Measurements from ENCODE around the gene ABLIM1. TPM values are rescaled to one million over a fixed set of nuclear protein-coding genes. Genes with fewer than 3 reads are reported as not detected.

ABLIM1 gene
- total RNA-seq, 1 experiment from 2014 or later, result 62.1 TPM

DNA sequence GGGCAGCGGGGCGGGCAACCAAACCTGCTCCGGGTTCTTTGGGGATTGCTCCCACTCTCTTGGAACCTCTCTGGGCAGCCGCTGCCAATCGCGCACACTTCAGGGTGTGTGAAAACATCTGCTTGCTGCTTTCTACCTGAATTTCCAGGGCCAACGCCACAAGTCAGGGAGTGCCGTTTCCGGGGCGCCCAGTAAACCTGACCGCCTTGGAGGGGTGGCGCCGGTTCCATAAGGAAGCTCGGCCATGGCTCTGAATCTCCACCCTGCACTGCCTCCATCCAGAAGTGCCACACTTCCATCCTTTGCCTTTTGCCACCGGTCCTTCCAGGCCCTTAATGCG lies 253.1 kb downstream of the ABLIM1 start:
- peaks cover 46% of the 10 kb centered on the region for H3K4me1 Mint-ChIP-seq
- peaks cover 63% of the 10 kb centered on the region for H3K27me3 Mint-ChIP-seq (ENCODE audit: low read depth)

DNA sequence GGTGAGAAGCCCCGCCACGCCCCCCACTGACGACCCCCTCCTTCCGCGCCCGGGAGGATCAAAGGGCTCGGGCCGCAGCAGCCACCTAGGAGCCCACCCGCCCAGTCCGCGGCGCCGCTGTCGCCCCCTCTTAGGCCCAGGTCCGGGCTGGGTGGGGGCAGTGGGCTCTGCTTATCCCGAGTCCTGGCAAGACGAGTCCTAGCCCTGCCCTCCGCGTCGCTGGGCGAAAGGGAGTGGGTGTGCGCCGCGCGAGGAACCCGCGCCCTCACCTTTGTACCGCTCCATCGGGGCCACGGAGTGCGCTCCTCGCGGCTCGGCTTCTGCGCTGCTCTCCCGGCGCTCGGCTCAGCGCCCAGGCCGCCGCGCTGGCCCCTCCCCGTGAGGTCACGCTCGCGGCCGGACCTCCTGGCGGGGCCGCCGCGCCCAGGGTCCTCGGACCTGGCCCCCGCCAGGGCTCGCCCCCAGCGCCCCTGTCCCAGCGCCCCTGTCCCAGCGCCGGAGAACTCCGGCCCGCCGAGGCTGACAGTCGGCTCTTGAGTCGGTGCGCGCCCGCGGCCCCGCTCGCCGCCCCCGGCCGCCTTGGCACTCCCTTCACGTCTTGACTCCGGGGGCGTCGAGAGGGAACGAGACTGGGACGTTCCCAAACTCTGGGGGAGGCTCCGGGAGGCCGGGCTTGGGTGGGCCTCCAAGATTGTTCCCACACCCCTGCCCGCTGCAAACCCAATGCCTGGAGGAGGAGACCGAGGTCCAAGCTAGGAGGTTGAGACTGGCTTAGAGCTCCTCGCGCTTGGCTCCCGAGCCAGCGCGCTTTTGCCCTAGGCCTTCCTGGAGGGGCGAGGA lies 253.7 kb downstream of the ABLIM1 start, which contains the start of gene AFAP1L2:
AFAP1L2 (minus strand) TSS at position 332 of the 840 bp plus-strand sequence; CDS start at position 285, 47 bp downstream.
- H3K27ac Mint-ChIP-seq, result no peak within 1 kb of the TSS
- H3K4me1 Mint-ChIP-seq, result peaks cover 40% of the 10 kb centered on the region
- peak within 1 kb of the TSS; percentile 88 for H3K4me3 Mint-ChIP-seq
- TF ChIP-seq MYBL2 (CRISPR knock-in tag; IDR thresholded peaks at IDR 0.05), result 0 out of 2 replicates have a peak, but pooled peaks have one; percentile 36
- no peak for TF ChIP-seq EMX1 (CRISPR knock-in tag; IDR thresholded peaks at IDR 0.05)
- no peak for TF ChIP-seq NFE2L1 (CRISPR knock-in tag; IDR thresholded peaks at IDR 0.05)
- TF ChIP-seq, protein P1, sequence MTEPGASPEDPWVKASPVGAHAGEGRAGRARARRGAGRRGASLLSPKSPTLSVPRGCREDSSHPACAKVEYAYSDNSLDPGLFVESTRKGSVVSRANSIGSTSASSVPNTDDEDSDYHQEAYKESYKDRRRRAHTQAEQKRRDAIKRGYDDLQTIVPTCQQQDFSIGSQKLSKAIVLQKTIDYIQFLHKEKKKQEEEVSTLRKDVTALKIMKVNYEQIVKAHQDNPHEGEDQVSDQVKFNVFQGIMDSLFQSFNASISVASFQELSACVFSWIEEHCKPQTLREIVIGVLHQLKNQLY (CRISPR knock-in tag; IDR thresholded peaks at IDR 0.05), result peak; percentile 24; the same call in 1 of the 2 replicates
- no peak for TF ChIP-seq ZNF232 (CRISPR knock-in tag; IDR thresholded peaks at IDR 0.05)
- TF ChIP-seq, protein P2, sequence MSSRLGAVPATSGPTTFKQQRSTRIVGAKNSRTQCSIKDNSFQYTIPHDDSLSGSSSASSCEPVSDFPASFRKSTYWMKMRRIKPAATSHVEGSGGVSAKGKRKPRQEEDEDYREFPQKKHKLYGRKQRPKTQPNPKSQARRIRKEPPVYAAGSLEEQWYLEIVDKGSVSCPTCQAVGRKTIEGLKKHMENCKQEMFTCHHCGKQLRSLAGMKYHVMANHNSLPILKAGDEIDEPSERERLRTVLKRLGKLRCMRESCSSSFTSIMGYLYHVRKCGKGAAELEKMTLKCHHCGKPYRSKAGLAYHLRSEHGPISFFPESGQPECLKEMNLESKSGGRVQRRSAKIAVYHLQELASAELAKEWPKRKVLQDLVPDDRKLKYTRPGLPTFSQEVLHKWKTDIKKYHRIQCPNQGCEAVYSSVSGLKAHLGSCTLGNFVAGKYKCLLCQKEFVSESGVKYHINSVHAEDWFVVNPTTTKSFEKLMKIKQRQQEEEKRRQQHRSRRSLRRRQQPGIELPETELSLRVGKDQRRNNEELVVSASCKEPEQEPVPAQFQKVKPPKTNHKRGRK (CRISPR knock-in tag; IDR thresholded peaks at IDR 0.05; ENCODE audit: borderline replicate concordance), result no peak
- TF ChIP-seq GTF2I (CRISPR knock-in tag; conservative IDR thresholded peaks at IDR 0.05), result 0 out of 2 replicates have a peak, but pooled peaks have one; percentile 11
- no peak for TF ChIP-seq FOXK1 (CRISPR knock-in tag; IDR thresholded peaks at IDR 0.05)
- TF ChIP-seq, protein P3, sequence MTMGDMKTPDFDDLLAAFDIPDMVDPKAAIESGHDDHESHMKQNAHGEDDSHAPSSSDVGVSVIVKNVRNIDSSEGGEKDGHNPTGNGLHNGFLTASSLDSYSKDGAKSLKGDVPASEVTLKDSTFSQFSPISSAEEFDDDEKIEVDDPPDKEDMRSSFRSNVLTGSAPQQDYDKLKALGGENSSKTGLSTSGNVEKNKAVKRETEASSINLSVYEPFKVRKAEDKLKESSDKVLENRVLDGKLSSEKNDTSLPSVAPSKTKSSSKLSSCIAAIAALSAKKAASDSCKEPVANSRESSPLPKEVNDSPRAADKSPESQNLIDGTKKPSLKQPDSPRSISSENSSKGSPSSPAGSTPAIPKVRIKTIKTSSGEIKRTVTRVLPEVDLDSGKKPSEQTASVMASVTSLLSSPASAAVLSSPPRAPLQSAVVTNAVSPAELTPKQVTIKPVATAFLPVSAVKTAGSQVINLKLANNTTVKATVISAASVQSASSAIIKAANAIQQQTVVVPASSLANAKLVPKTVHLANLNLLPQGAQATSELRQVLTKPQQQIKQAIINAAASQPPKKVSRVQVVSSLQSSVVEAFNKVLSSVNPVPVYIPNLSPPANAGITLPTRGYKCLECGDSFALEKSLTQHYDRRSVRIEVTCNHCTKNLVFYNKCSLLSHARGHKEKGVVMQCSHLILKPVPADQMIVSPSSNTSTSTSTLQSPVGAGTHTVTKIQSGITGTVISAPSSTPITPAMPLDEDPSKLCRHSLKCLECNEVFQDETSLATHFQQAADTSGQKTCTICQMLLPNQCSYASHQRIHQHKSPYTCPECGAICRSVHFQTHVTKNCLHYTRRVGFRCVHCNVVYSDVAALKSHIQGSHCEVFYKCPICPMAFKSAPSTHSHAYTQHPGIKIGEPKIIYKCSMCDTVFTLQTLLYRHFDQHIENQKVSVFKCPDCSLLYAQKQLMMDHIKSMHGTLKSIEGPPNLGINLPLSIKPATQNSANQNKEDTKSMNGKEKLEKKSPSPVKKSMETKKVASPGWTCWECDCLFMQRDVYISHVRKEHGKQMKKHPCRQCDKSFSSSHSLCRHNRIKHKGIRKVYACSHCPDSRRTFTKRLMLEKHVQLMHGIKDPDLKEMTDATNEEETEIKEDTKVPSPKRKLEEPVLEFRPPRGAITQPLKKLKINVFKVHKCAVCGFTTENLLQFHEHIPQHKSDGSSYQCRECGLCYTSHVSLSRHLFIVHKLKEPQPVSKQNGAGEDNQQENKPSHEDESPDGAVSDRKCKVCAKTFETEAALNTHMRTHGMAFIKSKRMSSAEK (CRISPR knock-in tag; IDR thresholded peaks at IDR 0.05; ENCODE audit: borderline replicate concordance), result no peak
- no peak for TF ChIP-seq SMAD3 (CRISPR knock-in tag; IDR thresholded peaks at IDR 0.05; ENCODE audit: borderline replicate concordance)
- 0 out of 2 replicates have a peak, but pooled peaks have one; percentile 21 for TF ChIP-seq FOXP1 (CRISPR knock-in tag; IDR thresholded peaks at IDR 0.05; ENCODE audit: borderline replicate concordance)
- ATAC-seq (peak; percentile 43), DNase-seq (ENCODE audit: low spot score) (peak; percentile 37)
- POLR2A ChIA-PET, result interaction anchor here (0.9 to 1.5 kb wide), 2 partner anchors 230 kb away, joined by 3 to 4 read pairs; partner anchors contain the start of gene CCDC186
- CTCF ChIA-PET, result interaction anchor here (0.6 to 4.2 kb wide), 15 partner anchors 8 to 475 kb away, joined by 3 to 106 read pairs (median 5); partner anchors contain the start of gene FHIP2A
- no peaks in the 10 kb centered on the region for H3K36me3 Mint-ChIP-seq
- peaks cover 63% of the 10 kb centered on the region for H3K27me3 Mint-ChIP-seq (ENCODE audit: low read depth)
- peaks cover 5% of the 10 kb centered on the region for H3K9me3 Mint-ChIP-seq

More for the DNA sequence above, 253.1 kb downstream of the ABLIM1 start:
- TF ChIP-seq IRF2 (CRISPR knock-in tag; IDR thresholded peaks at IDR 0.05; ENCODE audit: borderline replicate concordance, low read depth) (no peak), ELF4 (CRISPR knock-in tag; IDR thresholded peaks at IDR 0.05; ENCODE audit: low read depth) (no peak), GABPB1 (CRISPR knock-in tag; IDR thresholded peaks at IDR 0.05) (no peak)
- DNase-seq (ENCODE audit: low spot score) (no peak), ATAC-seq (peak; percentile 7)
- peak overlapping the region; percentile 88 for H3K4me3 Mint-ChIP-seq
- H3K27ac Mint-ChIP-seq, result no peak overlapping the region
- H3K9me3 Mint-ChIP-seq, result peaks cover 5% of the 10 kb centered on the region
- ChIA-PET POLR2A (interaction anchor here (1.5 kb wide), 1 partner anchor 231 kb away, joined by 4 read pairs; the partner anchor contains the start of gene CCDC186), CTCF (interaction anchor here (0.6 to 4.2 kb wide), 7 partner anchors 14 to 475 kb away, joined by 3 to 106 read pairs (median 7); no protein-coding TSS in a partner anchor)
- no peaks in the 10 kb centered on the region for H3K36me3 Mint-ChIP-seq
